HepG2 (cell line): ENCODE results near the gene DTD2. TPM values are rescaled to one million over a fixed set of nuclear protein-coding genes. Genes with fewer than 3 reads are reported as not detected.
A peak's percentile ranks its signal among the peaks of the same experiment; 100 is the strongest.

Experiments
- ARID4A ChIP-seq: sonication (generic); formaldehyde crosslinking; IDR thresholded peaks from 2 replicates; pipeline ENCODE4 v1.5.0; 2020; ENCODE audit warnings: mild to moderate bottlenecking, missing genetic modification reagents, borderline replicate concordance
- CEBPB ChIP-seq: IDR thresholded peaks from 2 replicates; pipeline ENCODE4 v1.6.1; 2011; ENCODE audit warnings: low read depth, low read length, improper control_type of control experiment, borderline replicate concordance
- FOSL2 ChIP-seq: sonication (generic); formaldehyde crosslinking; IDR thresholded peaks from 2 replicates; pipeline ENCODE4 v1.4.0; 2020; ENCODE audit warnings: missing genetic modification reagents
- HBP1 ChIP-seq: IDR thresholded peaks from 2 replicates; pipeline ENCODE4 v1.6.1; 2016; ENCODE audit warnings: low read depth, control low read depth
- LCORL ChIP-seq, 2 experiments: fragments of 450-650 bp in 1 of 2; sonication (generic) in 1 of 2; formaldehyde crosslinking in 1 of 2; IDR thresholded peaks; 2 replicates each; pipeline versions ENCODE4 v1.5.0 to v1.6.1; 2017 to 2020; ENCODE audit warnings: antibody characterized with exemption in 1 of 2, missing genetic modification reagents in 1 of 2
- NCOR1 ChIP-seq: fragments of 200-600 bp; sonication (generic); IDR thresholded peaks from 2 replicates; pipeline ENCODE4 v1.7.0; 2017; ENCODE audit warnings: antibody characterized with exemption, low read length, borderline replicate concordance
- NKX3-1 ChIP-seq: sonication (generic); formaldehyde crosslinking; IDR thresholded peaks from 2 replicates; pipeline ENCODE4 v1.5.0; 2020; ENCODE audit warnings: missing genetic modification reagents
- PAF1 ChIP-seq: IDR thresholded peaks from 2 replicates; pipeline ENCODE4 v1.6.1; 2016; ENCODE audit warnings: missing genetic modification reagents, missing compliant biosample characterization
- PAXIP1 ChIP-seq: sonication (generic); formaldehyde crosslinking; conservative IDR thresholded peaks from 2 replicates; pipeline ENCODE4 v1.4.0; 2020; ENCODE audit warnings: mild to moderate bottlenecking, missing genetic modification reagents, moderate library complexity
- TARDBP ChIP-seq: sonication (generic); formaldehyde crosslinking; IDR thresholded peaks from 2 replicates; pipeline ENCODE4 v1.8.0; 2022; ENCODE audit warnings: mild to moderate bottlenecking, missing genetic modification reagents
- ZNF256 ChIP-seq: sonication (generic); formaldehyde crosslinking; conservative IDR thresholded peaks from 2 replicates; pipeline ENCODE4 v1.4.0; 2020; ENCODE audit warnings: missing genetic modification reagents
- ZNF33B ChIP-seq: sonication (generic); formaldehyde crosslinking; IDR thresholded peaks from 2 replicates; pipeline ENCODE4 v1.5.1; 2020; ENCODE audit warnings: mild to moderate bottlenecking, missing genetic modification reagents
- ZNF513 ChIP-seq: sonication (generic); formaldehyde crosslinking; conservative IDR thresholded peaks from 2 replicates; pipeline ENCODE4 v1.5.0; 2020; ENCODE audit warnings: missing genetic modification reagents
- ZNF766 ChIP-seq: sonication (generic); formaldehyde crosslinking; IDR thresholded peaks from 2 replicates; pipeline ENCODE4 v1.5.0; 2020; ENCODE audit warnings: missing genetic modification reagents, borderline replicate concordance
- ZNF780A ChIP-seq: sonication (generic); formaldehyde crosslinking; IDR thresholded peaks from 2 replicates; pipeline ENCODE4 v1.8.0; 2022; ENCODE audit warnings: mild to moderate bottlenecking, missing genetic modification reagents, moderate library complexity
- polyA plus RNA-seq, 8 experiments: library from polyadenylated mRNA; depleted of rRNA in 3 of 8; stranded (reverse) in 7 of 8; unstranded in 1 of 8; fragments of >200 nt; fragmentation: Illumina TruSeq in 4 of 8; extraction: Trizol in 4 of 8; gene quantifications; 2 replicates each; pipeline versions ENCODE4 v1.2.1 to v1.2.3, GENCODE V29; 2011 to 2016; ENCODE audit warnings: low read depth in 4 of 8, missing spikeins in 1 of 8, mixed read lengths in 1 of 8; ENCODE audit not compliant: insufficient read depth in 1 of 8
- total RNA-seq, 5 experiments: library from RNA; depleted of rRNA; stranded (reverse); fragments of >200 nt; fragmentation: Illumina TruSeq; extraction: Trizol; gene quantifications; 2 replicates each; pipeline ENCODE4 v1.2.3, GENCODE V29; 2016; ENCODE audit warnings: low read depth in 1 of 5

DTD2 gene
- total and polyA plus RNA-seq, 2 of the 13 experiments (the other 11 are each of a cell fraction or from before 2014, with no cell fraction given), result 22.3 to 49.8 TPM

GRCh38 chr14:31420319-31421111 is 36.8 kb downstream of the DTD2 start, which contains the start of gene HEATR5A (continued):
- TF ChIP-seq ZNF513 (peak; percentile 99), TARDBP (peak; percentile 100), FOSL2 (CRISPR knock-in tag) (peak; percentile 66), ZNF256 (CRISPR knock-in tag) (peak; percentile 97), PAF1 (CRISPR knock-in tag) (0 out of 2 replicates have a peak, but pooled peaks have one; percentile 9), NCOR1 (peak; percentile 21), ZNF33B (CRISPR knock-in tag) (peak; percentile 99), ZNF780A (CRISPR knock-in tag) (peak; percentile 99), ARID4A (peak; percentile 100), HBP1 (peak; percentile 99), CEBPB (no peak), ZNF766 (CRISPR knock-in tag) (peak; percentile 94), LCORL (IDR thresholded peaks at IDR 0.05) (no peak), LCORL (CRISPR knock-in tag; IDR thresholded peaks at IDR 0.05) (peak; percentile 96), PAXIP1 (CRISPR knock-in tag) (peak; percentile 86), NKX3-1 (peak; percentile 95)
